HepG2 (cell line): ENCODE data around the gene ADGRG6. TPM values are rescaled to one million over a fixed set of nuclear protein-coding genes. Genes with fewer than 3 reads are reported as not detected.

Experiments
- BCL6 ChIP-seq: IDR thresholded peaks from 2 replicates; pipeline ENCODE4 v1.6.1; 2016; ENCODE audit warnings: missing genetic modification reagents, missing compliant biosample characterization
- HBP1 ChIP-seq: IDR thresholded peaks from 2 replicates; pipeline ENCODE4 v1.6.1; 2016; ENCODE audit warnings: low read depth, control low read depth
- HMG20A ChIP-seq: IDR thresholded peaks from 2 replicates; pipeline ENCODE4 v1.6.1; 2016; ENCODE audit warnings: borderline replicate concordance
- RBFOX2 ChIP-seq: fragments of 200-400 bp; formaldehyde crosslinking; IDR thresholded peaks from 2 replicates; pipeline ENCODE4 v1.6.1; 2017; ENCODE audit warnings: low read depth, mild to moderate bottlenecking, low read length
- SYNCRIP ChIP-seq: fragments of 200-400 bp; formaldehyde crosslinking; IDR thresholded peaks from 2 replicates; pipeline ENCODE4 v1.6.1; 2018; ENCODE audit warnings: mild to moderate bottlenecking, low read depth, low read length; ENCODE audit not compliant: insufficient read depth
- ZNF780A ChIP-seq: sonication (generic); formaldehyde crosslinking; IDR thresholded peaks from 2 replicates; pipeline ENCODE4 v1.8.0; 2022; ENCODE audit warnings: mild to moderate bottlenecking, missing genetic modification reagents, moderate library complexity
- polyA plus RNA-seq, 8 experiments: library from polyadenylated mRNA; depleted of rRNA in 3 of 8; stranded (reverse) in 7 of 8; unstranded in 1 of 8; fragments of >200 nt; fragmentation: Illumina TruSeq in 4 of 8; extraction: Trizol in 4 of 8; gene quantifications; 2 replicates each; pipeline versions ENCODE4 v1.2.1 to v1.2.3, GENCODE V29; 2011 to 2016; ENCODE audit warnings: low read depth in 4 of 8, missing spikeins in 1 of 8, mixed read lengths in 1 of 8; ENCODE audit not compliant: insufficient read depth in 1 of 8
- total RNA-seq, 5 experiments: library from RNA; depleted of rRNA; stranded (reverse); fragments of >200 nt; fragmentation: Illumina TruSeq; extraction: Trizol; gene quantifications; 2 replicates each; pipeline ENCODE4 v1.2.3, GENCODE V29; 2016; ENCODE audit warnings: low read depth in 1 of 5
- TF ChIP-seq, protein P1 (sequence below), 2 experiments: fragments of 450-650 bp in 1 of 2; sonication (generic) in 1 of 2; formaldehyde crosslinking in 1 of 2; IDR thresholded peaks; 2 replicates each; pipeline versions ENCODE4 v1.6.1 to v1.8.0; 2016 to 2022; ENCODE audit warnings: antibody characterized with exemption in 1 of 2, mild to moderate bottlenecking in 1 of 2, missing genetic modification reagents in 1 of 2
- TF ChIP-seq, protein P2 (sequence below): sonication (generic); formaldehyde crosslinking; IDR thresholded peaks from 2 replicates; pipeline ENCODE4 v1.5.1; 2020; ENCODE audit warnings: mild to moderate bottlenecking, missing genetic modification reagents, borderline replicate concordance
- TF ChIP-seq, protein P3 (sequence below): sonication (generic); formaldehyde crosslinking; conservative IDR thresholded peaks from 2 replicates; pipeline ENCODE4 v1.5.0; 2020; ENCODE audit warnings: missing genetic modification reagents

The ADGRG6 gene
- total and polyA plus RNA-seq, 2 of the 13 experiments (the other 11 are each of a cell fraction or from before 2014, with no cell fraction given), result 129 to 249 TPM

GRCh38 chr6:142297996-142298753, 3.6 kb upstream of the ADGRG6 start (continued):
- TF ChIP-seq, protein P1, sequence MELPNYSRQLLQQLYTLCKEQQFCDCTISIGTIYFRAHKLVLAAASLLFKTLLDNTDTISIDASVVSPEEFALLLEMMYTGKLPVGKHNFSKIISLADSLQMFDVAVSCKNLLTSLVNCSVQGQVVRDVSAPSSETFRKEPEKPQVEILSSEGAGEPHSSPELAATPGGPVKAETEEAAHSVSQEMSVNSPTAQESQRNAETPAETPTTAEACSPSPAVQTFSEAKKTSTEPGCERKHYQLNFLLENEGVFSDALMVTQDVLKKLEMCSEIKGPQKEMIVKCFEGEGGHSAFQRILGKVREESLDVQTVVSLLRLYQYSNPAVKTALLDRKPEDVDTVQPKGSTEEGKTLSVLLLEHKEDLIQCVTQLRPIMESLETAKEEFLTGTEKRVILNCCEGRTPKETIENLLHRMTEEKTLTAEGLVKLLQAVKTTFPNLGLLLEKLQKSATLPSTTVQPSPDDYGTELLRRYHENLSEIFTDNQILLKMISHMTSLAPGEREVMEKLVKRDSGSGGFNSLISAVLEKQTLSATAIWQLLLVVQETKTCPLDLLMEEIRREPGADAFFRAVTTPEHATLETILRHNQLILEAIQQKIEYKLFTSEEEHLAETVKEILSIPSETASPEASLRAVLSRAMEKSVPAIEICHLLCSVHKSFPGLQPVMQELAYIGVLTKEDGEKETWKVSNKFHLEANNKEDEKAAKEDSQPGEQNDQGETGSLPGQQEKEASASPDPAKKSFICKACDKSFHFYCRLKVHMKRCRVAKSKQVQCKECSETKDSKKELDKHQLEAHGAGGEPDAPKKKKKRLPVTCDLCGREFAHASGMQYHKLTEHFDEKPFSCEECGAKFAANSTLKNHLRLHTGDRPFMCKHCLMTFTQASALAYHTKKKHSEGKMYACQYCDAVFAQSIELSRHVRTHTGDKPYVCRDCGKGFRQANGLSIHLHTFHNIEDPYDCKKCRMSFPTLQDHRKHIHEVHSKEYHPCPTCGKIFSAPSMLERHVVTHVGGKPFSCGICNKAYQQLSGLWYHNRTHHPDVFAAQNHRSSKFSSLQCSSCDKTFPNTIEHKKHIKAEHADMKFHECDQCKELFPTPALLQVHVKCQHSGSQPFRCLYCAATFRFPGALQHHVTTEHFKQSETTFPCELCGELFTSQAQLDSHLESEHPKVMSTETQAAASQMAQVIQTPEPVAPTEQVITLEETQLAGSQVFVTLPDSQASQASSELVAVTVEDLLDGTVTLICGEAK (IDR thresholded peaks at IDR 0.05), result no peak
- TF ChIP-seq, protein P1 (CRISPR knock-in tag; IDR thresholded peaks at IDR 0.05), result no peak
- TF ChIP-seq HBP1 (CRISPR knock-in tag) (no peak), RBFOX2 (peak; percentile 75), ZNF780A (CRISPR knock-in tag) (no peak), SYNCRIP (no peak), HMG20A (CRISPR knock-in tag) (peak; percentile 99), BCL6 (CRISPR knock-in tag) (peak; percentile 86)
- TF ChIP-seq, protein P2, sequence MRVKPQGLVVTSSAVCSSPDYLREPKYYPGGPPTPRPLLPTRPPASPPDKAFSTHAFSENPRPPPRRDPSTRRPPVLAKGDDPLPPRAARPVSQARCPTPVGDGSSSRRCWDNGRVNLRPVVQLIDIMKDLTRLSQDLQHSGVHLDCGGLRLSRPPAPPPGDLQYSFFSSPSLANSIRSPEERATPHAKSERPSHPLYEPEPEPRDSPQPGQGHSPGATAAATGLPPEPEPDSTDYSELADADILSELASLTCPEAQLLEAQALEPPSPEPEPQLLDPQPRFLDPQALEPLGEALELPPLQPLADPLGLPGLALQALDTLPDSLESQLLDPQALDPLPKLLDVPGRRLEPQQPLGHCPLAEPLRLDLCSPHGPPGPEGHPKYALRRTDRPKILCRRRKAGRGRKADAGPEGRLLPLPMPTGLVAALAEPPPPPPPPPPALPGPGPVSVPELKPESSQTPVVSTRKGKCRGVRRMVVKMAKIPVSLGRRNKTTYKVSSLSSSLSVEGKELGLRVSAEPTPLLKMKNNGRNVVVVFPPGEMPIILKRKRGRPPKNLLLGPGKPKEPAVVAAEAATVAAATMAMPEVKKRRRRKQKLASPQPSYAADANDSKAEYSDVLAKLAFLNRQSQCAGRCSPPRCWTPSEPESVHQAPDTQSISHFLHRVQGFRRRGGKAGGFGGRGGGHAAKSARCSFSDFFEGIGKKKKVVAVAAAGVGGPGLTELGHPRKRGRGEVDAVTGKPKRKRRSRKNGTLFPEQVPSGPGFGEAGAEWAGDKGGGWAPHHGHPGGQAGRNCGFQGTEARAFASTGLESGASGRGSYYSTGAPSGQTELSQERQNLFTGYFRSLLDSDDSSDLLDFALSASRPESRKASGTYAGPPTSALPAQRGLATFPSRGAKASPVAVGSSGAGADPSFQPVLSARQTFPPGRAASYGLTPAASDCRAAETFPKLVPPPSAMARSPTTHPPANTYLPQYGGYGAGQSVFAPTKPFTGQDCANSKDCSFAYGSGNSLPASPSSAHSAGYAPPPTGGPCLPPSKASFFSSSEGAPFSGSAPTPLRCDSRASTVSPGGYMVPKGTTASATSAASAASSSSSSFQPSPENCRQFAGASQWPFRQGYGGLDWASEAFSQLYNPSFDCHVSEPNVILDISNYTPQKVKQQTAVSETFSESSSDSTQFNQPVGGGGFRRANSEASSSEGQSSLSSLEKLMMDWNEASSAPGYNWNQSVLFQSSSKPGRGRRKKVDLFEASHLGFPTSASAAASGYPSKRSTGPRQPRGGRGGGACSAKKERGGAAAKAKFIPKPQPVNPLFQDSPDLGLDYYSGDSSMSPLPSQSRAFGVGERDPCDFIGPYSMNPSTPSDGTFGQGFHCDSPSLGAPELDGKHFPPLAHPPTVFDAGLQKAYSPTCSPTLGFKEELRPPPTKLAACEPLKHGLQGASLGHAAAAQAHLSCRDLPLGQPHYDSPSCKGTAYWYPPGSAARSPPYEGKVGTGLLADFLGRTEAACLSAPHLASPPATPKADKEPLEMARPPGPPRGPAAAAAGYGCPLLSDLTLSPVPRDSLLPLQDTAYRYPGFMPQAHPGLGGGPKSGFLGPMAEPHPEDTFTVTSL, result peak; percentile 78; the same call in 1 of the 2 replicates
- TF ChIP-seq, protein P3, sequence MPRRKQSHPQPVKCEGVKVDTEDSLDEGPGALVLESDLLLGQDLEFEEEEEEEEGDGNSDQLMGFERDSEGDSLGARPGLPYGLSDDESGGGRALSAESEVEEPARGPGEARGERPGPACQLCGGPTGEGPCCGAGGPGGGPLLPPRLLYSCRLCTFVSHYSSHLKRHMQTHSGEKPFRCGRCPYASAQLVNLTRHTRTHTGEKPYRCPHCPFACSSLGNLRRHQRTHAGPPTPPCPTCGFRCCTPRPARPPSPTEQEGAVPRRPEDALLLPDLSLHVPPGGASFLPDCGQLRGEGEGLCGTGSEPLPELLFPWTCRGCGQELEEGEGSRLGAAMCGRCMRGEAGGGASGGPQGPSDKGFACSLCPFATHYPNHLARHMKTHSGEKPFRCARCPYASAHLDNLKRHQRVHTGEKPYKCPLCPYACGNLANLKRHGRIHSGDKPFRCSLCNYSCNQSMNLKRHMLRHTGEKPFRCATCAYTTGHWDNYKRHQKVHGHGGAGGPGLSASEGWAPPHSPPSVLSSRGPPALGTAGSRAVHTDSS (CRISPR knock-in tag), result no peak
